GM18861 (cell line): Measurements from ENCODE around the gene SMIM9.
"Not testable (repeated sequence)": the region's sequence is repeated elsewhere in the genome, so short reads cannot be mapped to it uniquely, and the experiment has no call there.

Experiments
- ATAC-seq: cut with Tn5 transposase; IDR thresholded peaks from one replicate; pipeline ENCODE4 v1.9.1; 2021; ENCODE audit not compliant: unreplicated experiment

SMIM9 gene

GRCh38 chrX:154816326-154816898 is 18.1 kb downstream of the SMIM9 start:
- ATAC-seq, result not testable (repeated sequence)

- no peak for ATAC-seq
These were observed 19.1 kb downstream of the SMIM9 start for GRCh38 chrX:154815274-154815818.

- ATAC-seq, result no peak
These were observed 20.7 kb downstream of the SMIM9 start for GRCh38 chrX:154813801-154814200.

GRCh38 chrX:154812341-154813101 is 21.9 kb downstream of the SMIM9 start:
- ATAC-seq, result no peak

- ATAC-seq, result no peak
These were observed 24.4 kb downstream of the SMIM9 start for GRCh38 chrX:154809939-154810665.

- ATAC-seq, result no peak
These were observed 27.5 kb downstream of the SMIM9 start for GRCh38 chrX:154806837-154807501.

- ATAC-seq, result no peak
These were observed 28.8 kb downstream of the SMIM9 start for GRCh38 chrX:154805696-154806091.

GRCh38 chrX:154804957-154805695 is 29.3 kb downstream of the SMIM9 start, which contains the start of gene MPP1:
Gene MPP1 (minus strand): TSS chrX:154805485. CDS start chrX:154805373, 112 bp downstream.
- peak; percentile 80 for ATAC-seq

GRCh38 chrX:154804261-154804956 is 30.1 kb downstream of the SMIM9 start:
- no peak for ATAC-seq

GRCh38 chrX:154802947-154803346 is 31.5 kb downstream of the SMIM9 start:
- no peak for ATAC-seq

- no peak for ATAC-seq
These were observed 33.8 kb downstream of the SMIM9 start for GRCh38 chrX:154800478-154801210.

GRCh38 chrX:154799556-154800348 is 34.7 kb downstream of the SMIM9 start:
- no peak for ATAC-seq

GRCh38 chrX:154797006-154797405 is 37.5 kb downstream of the SMIM9 start:
- ATAC-seq, result no peak

GRCh38 chrX:154795016-154795415 is 39.4 kb downstream of the SMIM9 start:
- ATAC-seq, result no peak

GRCh38 chrX:154793084-154793795 is 41.2 kb downstream of the SMIM9 start:
- no peak for ATAC-seq

GRCh38 chrX:154791939-154792338 is 42.5 kb downstream of the SMIM9 start:
- no peak for ATAC-seq

- ATAC-seq, result no peak
These were observed 43.0 kb downstream of the SMIM9 start for GRCh38 chrX:154791467-154791866.

- ATAC-seq, result no peak
These were observed 48.7 kb downstream of the SMIM9 start for GRCh38 chrX:154785716-154786115.
